Sigmoid colon (tissue), 4 donors: ENCODE results near the gene NXPH3.

ENCODE experiments used
- EP300 ChIP-seq, 4 donors: sonication (generic); formaldehyde crosslinking; IDR thresholded peaks; one replicate each; pipeline ENCODE4 v1.6.1; 2017; ENCODE audit warnings: antibody characterized with exemption in 4 of 4
- TF ChIP-seq, protein P1 (sequence below), 4 experiments: fragments of 450-650 bp in 3 of 4; fragments of 200-600 bp in 1 of 4; IDR thresholded peaks; one replicate each; pipeline ENCODE4 v1.5.1; 2016 to 2019; ENCODE audit warnings: antibody characterized with exemption in 4 of 4, mild to moderate bottlenecking in 3 of 4, moderate library complexity in 2 of 4

GRCh38 chr17:49577650-49577934, 1.9 kb downstream of the NXPH3 start:
- TF ChIP-seq, protein P1, sequence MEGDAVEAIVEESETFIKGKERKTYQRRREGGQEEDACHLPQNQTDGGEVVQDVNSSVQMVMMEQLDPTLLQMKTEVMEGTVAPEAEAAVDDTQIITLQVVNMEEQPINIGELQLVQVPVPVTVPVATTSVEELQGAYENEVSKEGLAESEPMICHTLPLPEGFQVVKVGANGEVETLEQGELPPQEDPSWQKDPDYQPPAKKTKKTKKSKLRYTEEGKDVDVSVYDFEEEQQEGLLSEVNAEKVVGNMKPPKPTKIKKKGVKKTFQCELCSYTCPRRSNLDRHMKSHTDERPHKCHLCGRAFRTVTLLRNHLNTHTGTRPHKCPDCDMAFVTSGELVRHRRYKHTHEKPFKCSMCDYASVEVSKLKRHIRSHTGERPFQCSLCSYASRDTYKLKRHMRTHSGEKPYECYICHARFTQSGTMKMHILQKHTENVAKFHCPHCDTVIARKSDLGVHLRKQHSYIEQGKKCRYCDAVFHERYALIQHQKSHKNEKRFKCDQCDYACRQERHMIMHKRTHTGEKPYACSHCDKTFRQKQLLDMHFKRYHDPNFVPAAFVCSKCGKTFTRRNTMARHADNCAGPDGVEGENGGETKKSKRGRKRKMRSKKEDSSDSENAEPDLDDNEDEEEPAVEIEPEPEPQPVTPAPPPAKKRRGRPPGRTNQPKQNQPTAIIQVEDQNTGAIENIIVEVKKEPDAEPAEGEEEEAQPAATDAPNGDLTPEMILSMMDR (IDR thresholded peaks at IDR 0.05): no peak
- TF ChIP-seq EP300 (IDR thresholded peaks at IDR 0.05): no peak
